ENCODE results near the gene INF2. TPM values are rescaled to one million over a fixed set of nuclear protein-coding genes. Genes with fewer than 3 reads are reported as not detected.

INF2 gene
- total and polyA plus RNA-seq, 9 of the 15 experiments (the other 6 are each of a cell fraction or from before 2014, with no cell fraction given), result 0.56 to 31.3 (median 7.8) TPM

- TF ChIP-seq ZNF507 (tag; conservative IDR thresholded peaks at IDR 0.05) (no peak), SUPT5H (IDR thresholded peaks at IDR 0.05) (peak; percentile 64), PTBP1 (IDR thresholded peaks at IDR 0.05; ENCODE audit: low read depth, low read length) (no peak), ZNF75A (CRISPR knock-in tag; IDR thresholded peaks at IDR 0.05) (no peak), RBM17 (IDR thresholded peaks at IDR 0.05; ENCODE audit: borderline replicate concordance, low read depth, low read length) (no peak), MYNN (IDR thresholded peaks at IDR 0.05) (no peak), MYNN (CRISPR knock-in tag; IDR thresholded peaks at IDR 0.05) (no peak), MAFF (IDR thresholded peaks at IDR 0.05; ENCODE audit: low read length) (no peak), SNRNP70 (optimal IDR thresholded peaks at IDR 0.05; ENCODE audit: low read depth, low read length) (no peak), ZNF586 (CRISPR knock-in tag; conservative IDR thresholded peaks at IDR 0.05) (no peak), USF1 (CRISPR knock-in tag; IDR thresholded peaks at IDR 0.05) (peak; percentile 30; the same call in 1 of the 2 replicates), MGA (IDR thresholded peaks at IDR 0.05) (no peak), KDM5B (IDR thresholded peaks at IDR 0.05; ENCODE audit: insufficient replicate concordance, low read depth, low read length) (peak; percentile 64), CAMTA2 (CRISPR knock-in tag; conservative IDR thresholded peaks at IDR 0.05) (no peak), PHB2 (IDR thresholded peaks at IDR 0.05; ENCODE audit: low read depth) (no peak)
- TF ChIP-seq, protein P1, sequence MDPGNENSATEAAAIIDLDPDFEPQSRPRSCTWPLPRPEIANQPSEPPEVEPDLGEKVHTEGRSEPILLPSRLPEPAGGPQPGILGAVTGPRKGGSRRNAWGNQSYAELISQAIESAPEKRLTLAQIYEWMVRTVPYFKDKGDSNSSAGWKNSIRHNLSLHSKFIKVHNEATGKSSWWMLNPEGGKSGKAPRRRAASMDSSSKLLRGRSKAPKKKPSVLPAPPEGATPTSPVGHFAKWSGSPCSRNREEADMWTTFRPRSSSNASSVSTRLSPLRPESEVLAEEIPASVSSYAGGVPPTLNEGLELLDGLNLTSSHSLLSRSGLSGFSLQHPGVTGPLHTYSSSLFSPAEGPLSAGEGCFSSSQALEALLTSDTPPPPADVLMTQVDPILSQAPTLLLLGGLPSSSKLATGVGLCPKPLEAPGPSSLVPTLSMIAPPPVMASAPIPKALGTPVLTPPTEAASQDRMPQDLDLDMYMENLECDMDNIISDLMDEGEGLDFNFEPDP (CRISPR knock-in tag; IDR thresholded peaks at IDR 0.05), result no peak
These were observed 63.5 kb downstream of the INF2 start, which contains the start of gene SIVA1 (continued) for GRCh38 chr14:104752735-104753527.

Measured in K562 (cell line).